SW480 (cell line): ENCODE results near the gene RBMY1D.
"Not testable (repeated sequence)": the region's sequence is repeated elsewhere in the genome, so short reads cannot be mapped to it uniquely, and the experiment has no call there.

Experiments used
- DNase-seq: peaks from one replicate; pipeline ENCODE4 v3.0.0-alpha.2; 2016; ENCODE audit warnings: low spot score

Gene RBMY1D

GRCh38 chrY:21894426-21894825, at the start of gene RBMY1D:
TSS of gene RBMY1D (minus strand) at chrY:21894526. CDS start at chrY:21892513, 2,013 bp downstream.
- not testable (repeated sequence) for DNase-seq

GRCh38 chrY:21917932-21918331, 23.6 kb upstream of the RBMY1D start, which contains the start of gene RBMY1E:
TSS of gene RBMY1E (minus strand) at chrY:21918032. CDS start at chrY:21916054, 1,978 bp downstream.
- not testable (repeated sequence) for DNase-seq

GRCh38 chrY:21869407-21870076, 24.8 kb downstream of the RBMY1D start:
- not testable (repeated sequence) for DNase-seq

- no peak for DNase-seq
Observed at GRCh38 chrY:21845481-21845880, 48.8 kb downstream of the RBMY1D start.

- DNase-seq = no peak
Observed at GRCh38 chrY:21842090-21842489, 52.2 kb downstream of the RBMY1D start.

- DNase-seq = no peak
Observed at GRCh38 chrY:21839489-21839888, 54.8 kb downstream of the RBMY1D start.

GRCh38 chrY:21836343-21836742, 58.0 kb downstream of the RBMY1D start:
- DNase-seq = no peak

- no peak for DNase-seq
Observed at GRCh38 chrY:21835052-21835451, 59.3 kb downstream of the RBMY1D start.
